ENCODE results near the gene XYLB.
"Not testable (repeated sequence)": the region's sequence is repeated elsewhere in the genome, so short reads cannot be mapped to it uniquely, and the experiment has no call there.

The XYLB gene

GRCh38 chr3:38396239-38396638 lies 49.7 kb downstream of the XYLB start:
- DNase-seq (ENCODE audit: low read depth), result no peak

DNA sequence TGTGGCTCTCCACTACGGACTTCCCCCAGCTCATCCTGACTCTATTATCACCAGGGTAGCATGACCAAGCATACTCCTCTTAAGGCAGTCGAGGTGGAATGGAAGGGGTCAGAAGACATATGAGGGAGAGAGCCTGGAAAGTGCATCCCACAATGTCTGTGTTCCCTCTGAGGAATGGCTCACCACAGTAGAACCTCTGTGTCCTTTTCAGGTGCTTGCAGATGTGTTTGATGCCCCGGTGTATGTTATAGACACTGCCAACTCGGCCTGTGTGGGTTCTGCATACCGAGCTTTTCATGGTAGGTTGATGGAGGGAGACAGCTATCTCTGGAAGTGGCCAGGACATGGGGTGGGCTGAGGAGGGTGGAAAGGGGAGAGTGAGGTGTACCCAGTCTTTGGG lies 50.3 kb downstream of the XYLB start:
- no peak for DNase-seq (ENCODE audit: low read depth)

GRCh38 chr3:38397320-38397719 lies 50.7 kb downstream of the XYLB start:
- no peak for DNase-seq (ENCODE audit: low read depth)

DNA sequence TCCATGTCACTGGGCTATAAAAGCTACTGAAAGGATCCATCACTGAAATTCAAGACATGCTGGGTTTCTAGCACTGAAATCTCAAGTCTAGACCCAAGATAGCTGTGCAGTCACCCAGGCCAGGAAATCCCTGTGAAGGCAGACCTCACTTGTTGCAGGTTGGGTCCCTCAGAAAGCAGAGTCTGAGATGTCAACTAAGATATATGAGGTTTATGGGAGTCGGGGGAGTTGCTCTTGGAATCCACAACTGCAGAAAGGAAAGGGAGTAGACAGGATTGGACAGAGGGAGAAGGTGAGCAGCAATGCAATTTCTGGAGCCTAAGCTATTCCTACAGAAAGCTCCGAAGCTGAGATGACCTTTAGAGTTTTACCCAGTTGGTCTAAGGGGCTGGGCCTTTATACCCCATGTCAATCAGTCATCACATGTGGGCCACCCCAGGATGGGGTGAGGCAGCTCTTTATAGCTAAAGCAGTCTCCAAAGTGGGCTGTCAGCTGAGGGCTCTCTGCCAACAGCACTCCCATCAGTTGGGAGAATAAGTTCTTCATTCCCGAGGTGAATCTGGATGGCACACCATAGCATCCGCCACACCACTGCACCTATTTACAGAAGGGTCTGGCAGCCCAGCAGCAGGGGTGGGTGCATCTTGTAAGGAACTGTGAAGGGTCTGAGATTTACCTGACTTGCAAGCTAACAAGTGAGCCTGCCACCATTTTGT lies 54.8 kb downstream of the XYLB start:
- DNase-seq (ENCODE audit: low read depth), result no peak

- peak; percentile 32 for DNase-seq (ENCODE audit: low read depth)
These were observed 57.7 kb downstream of the XYLB start for GRCh38 chr3:38404286-38404685.

GRCh38 chr3:38411591-38411990 lies 65.0 kb downstream of the XYLB start:
- no peak for DNase-seq (ENCODE audit: low read depth)

DNA sequence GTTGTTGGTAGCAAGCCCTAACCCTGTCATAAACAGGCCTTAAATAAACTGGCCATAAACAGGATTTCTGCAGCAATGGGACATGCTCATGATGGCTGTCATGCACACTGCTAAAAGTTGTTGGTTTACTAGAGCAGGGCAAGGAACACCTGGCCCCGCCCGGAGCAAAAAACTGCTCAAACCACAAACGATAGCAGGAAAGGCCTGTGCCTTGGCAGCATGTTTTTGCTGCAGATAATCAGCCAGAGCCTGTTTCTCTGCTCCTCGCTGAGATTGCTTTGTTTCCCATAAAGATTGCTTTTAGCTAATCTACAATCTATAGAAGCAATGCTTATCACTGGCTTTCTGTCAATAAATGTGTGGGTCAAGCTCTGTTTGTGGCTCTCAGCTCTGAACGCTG lies 74.2 kb downstream of the XYLB start:
- not testable (repeated sequence) for DNase-seq (ENCODE audit: low read depth)

DNA sequence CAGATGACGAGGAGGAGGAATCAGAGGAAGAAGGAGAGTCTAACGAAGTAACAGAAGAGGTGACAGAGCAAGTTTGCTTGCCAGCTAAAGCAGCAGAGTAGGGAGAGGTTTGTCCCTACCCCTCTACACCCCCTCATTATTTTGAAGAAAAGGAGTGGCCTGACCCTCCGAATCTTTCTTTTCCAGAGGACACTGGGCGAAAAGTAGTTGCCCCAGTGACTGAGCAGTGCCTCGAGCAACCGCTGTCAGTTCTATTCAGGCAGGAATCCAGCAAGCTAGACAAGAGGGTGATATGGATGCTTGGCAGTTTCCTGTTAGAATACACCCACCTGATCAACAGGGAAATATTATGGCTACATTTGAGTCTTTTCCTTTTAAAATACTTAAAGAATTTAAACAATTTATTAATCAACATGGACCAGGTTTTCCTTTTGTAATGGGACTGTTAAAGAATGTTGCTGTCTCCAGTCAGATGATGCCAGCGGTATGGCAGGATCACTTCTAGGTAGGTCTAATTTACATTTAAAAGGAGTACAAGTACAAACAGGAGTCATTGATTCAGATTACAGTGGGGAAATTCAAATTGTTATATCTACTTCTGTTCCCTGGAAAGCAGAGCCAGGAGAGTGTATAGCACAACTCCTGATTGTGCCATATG lies 75.2 kb downstream of the XYLB start:
- no peak for DNase-seq (ENCODE audit: low read depth)

DNA sequence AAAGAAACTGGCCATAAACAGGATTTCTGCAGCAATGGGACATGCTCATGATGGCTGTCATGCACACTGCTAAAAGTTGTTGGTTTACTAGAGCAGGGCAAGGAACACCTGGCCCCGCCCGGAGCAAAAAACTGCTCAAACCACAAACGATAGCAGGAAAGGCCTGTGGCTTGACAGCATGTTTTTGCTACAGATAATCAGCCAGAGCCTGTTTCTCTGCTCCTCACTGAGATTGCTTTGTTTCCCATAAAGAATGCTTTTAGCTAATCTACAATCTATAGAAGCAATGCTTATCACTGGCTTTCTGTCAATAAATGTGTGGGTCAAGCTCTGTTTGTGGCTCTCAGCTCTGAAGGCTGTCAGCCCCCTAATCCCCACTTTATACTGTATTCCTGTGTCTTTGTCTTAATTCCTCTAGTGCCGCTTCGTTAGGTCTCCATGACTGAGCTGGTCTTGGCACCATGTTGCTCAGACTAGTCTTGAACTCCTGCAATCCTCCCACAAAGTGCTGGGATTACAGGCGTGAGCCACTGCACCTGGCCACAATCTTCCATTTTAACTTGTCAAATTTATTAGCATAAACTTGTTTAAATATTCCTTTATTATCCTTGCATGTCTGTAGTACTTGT lies 80.3 kb downstream of the XYLB start:
- DNase-seq (ENCODE audit: low read depth), result not testable (repeated sequence)

DNA sequence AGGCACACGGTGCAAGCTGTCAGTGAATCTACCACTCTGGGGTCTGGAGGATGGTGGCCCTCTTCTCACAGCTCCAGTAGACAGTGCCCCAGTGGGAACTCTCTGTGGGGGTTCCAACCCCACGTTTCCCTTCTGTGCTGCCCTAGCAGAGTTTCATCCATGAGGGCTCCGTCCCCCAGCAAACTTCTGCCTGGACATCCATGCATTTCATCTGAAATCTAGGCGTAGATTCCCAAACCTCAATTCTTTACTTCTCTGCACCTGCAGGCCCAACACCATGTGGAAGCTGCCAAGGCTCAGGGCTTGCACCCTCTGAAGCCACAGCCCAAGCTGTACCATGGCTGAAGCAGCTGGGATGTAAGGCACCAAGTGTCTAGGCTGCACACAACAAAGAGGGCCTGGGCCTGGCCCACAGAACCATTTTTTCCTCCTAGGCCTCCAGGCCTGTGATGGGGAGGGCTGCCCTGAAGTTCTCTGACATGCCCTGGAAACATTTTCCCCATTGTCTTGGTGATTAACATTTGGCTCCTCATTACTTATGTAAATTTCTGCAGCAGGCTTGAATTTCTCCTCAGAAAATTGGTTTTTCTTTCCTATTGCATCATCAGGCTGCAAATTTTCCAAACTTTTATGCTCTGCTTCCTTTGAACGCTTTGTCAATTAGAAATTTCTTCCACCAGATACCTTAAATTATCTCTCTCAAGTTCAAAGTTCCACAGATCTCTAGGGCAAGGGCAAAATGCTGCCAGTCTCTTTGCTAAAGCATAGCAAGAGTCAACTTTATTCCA lies 86.5 kb downstream of the XYLB start:
- DNase-seq (ENCODE audit: low read depth), result not testable (repeated sequence)

GRCh38 chr3:38433661-38434060 lies 87.1 kb downstream of the XYLB start:
- not testable (repeated sequence) for DNase-seq (ENCODE audit: low read depth)

DNA sequence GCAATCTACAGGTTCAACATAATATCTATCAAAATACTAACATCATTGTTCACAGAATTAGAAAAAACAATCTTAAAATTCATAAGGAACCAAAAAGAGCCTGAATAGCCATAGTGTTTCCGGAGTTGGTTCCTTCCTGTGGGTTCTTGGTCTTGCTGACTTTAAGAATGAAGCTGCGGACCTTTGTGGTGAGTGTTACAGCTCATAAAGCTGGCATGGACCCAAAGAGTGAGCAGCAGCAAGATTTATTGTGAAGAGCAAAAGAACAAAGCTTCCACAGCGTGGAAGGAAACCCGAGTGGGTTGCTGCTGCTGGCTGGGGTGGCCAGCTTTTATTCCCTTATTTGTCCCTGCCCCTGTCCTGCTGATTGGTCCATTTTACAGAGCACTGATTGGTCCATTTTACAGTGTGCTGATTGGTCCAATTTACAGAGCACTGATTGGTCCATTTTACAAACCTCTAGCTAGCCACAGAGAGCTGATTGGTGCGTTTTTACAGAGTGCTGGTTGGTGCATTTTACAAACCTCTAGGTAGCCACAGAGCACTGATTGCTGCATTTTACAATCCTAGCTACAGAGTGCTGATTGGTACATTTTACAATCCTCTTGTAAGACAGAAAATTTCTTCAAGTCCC lies 92.0 kb downstream of the XYLB start:
- not testable (repeated sequence) for DNase-seq (ENCODE audit: low read depth)

- DNase-seq (ENCODE audit: low read depth), result not testable (repeated sequence)
These were observed 96.6 kb downstream of the XYLB start for GRCh38 chr3:38443205-38443604.

GRCh38 chr3:38446085-38446686 lies 99.6 kb downstream of the XYLB start:
- DNase-seq (ENCODE audit: low read depth), result no peak

- no peak for DNase-seq (ENCODE audit: low read depth)
These were observed 100.2 kb downstream of the XYLB start for GRCh38 chr3:38446812-38447211.

GRCh38 chr3:38450853-38451252 lies 104.3 kb downstream of the XYLB start:
- DNase-seq (ENCODE audit: low read depth), result no peak

GRCh38 chr3:38453075-38453912 lies 106.7 kb downstream of the XYLB start, which contains the start of gene ACVR2B:
Gene ACVR2B, plus strand, starts transcription at chr3:38453890. Its CDS starts 433 bp downstream, at chr3:38454323.
- peak; percentile 30 for DNase-seq (ENCODE audit: low read depth)

- DNase-seq (ENCODE audit: low read depth), result no peak
These were observed 107.3 kb downstream of the XYLB start for GRCh38 chr3:38453913-38454177.

GRCh38 chr3:38454178-38454883 lies 107.7 kb downstream of the XYLB start:
- no peak for DNase-seq (ENCODE audit: low read depth)

Data from HS-5 (cell line).